Stimulated activated CD8-positive, alpha-beta memory T cell treated with anti-CD3 and anti-CD28 coated beads, Interleukin-7, amount 100 ng/mL, for 24 hours (primary cell): ENCODE results near the gene C4orf54.

Experiments used
- DNase-seq: peaks from one replicate; pipeline ENCODE4 v3.0.0-alpha.2; 2020; ENCODE audit warnings: low read depth

C4orf54 gene

DNA sequence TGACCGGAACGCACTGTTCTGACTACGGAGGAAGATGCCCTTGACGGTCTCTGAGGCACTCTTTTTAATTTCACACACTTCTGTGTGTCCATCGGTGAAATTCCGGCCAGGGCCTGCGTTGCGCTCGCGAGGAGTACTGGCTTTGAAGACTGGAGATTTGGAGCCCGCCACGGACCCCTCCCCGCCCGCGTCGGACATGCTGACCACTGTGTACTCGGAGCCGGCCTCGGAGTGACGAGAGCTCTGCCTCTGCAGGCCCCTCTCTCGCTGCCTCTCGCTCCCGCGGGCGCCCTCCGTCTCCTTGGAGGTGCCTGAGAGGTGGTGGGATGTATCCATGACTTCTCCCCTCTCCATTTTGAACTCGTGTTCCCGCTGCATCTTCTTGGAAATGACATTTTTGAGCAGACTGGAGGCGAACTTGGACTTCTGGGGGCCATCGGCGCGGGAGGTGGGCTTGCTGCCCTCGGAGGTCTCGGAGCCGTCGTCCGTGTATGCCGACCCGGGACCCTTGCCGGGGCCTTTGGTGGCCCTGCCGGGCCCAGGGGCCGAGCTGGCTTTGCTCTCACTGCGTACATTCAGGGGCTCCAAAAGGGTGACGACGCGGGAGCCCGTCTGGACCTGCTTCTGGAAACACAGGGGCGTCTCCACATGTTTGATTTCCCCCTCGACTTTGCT lies 5.7 kb downstream of the C4orf54 start:
- DNase-seq = no peak

GRCh38 chr4:99651016-99651769 lies 6.4 kb downstream of the C4orf54 start:
- DNase-seq = no peak

DNA sequence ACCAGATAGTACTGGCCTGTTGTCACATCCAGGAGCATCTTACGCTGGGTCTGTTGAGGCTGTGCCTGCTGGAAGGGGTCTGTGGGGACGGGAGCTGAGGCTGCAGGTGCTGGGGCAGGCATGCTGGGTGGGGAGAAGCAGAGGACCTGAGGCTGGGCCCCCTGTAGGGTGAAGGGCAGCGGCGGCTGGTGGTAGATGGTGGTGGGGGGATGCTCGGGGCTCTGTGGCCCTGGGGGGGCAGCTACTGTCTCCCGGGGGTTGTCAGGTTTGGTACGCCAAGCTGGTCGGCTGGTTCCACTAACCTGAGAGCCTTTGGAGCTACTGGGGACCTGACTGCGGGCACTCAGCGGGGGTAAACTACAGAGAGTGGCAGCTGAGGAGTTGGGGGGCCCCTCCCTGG lies 7.8 kb downstream of the C4orf54 start:
- no peak for DNase-seq

GRCh38 chr4:99649208-99649607 lies 8.4 kb downstream of the C4orf54 start:
- no peak for DNase-seq

DNA sequence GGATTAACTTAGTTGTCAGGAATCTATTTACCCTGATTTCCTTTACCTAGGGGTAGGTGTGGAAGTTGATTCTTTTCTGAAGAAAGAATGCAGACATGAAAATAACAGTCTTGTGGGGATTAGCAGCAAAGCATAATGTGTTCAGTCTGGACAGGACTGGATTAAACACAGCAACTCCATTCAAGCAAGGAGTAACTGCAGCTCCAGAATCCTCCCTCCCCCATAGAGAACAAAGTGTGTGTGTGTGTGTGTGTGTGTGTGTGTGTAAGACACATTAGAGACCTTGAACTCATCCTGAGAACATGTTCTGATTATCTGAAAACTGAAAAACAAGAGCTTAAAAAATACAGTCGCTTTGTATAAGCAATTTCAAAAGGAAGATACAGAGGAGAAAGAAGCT lies 9.3 kb downstream of the C4orf54 start:
- no peak for DNase-seq

DNA sequence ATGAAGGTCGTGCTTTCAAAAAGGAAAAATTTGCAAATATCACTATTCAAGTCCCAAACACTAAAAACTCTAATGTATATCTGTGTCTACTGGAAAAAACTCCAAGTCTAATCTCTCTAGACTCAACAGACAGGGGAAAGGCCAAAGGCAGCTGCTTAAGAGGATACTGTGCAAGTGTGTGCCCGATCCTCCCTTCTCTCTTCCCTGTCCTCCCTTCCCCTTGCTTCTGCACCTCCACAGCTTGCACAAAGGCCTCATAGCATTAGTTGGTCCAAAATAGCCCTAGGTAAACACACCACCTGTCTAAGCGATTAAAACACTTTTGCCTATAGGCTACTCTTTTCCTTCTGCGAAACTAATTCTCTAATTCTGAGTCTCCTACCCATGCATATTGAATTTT lies 10.6 kb downstream of the C4orf54 start:
- DNase-seq = no peak

DNA sequence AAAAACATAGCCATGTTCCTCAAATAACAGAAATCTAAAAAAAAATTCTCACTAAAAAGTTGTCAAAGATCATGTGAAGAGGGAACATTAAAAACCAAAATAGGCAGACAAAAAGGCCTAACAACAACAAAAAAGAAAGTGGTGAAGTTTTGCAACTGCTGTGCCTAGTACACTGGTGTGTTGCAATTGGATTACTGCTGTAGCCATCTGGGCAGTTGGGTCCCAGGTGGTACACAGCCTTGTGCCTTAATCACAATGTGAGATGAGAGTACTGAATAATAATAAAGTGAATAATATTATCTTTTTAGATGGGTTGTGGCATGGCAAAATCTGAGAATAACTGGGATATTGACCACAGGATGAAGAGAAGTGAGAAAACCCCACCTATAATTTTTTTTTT lies 12.0 kb downstream of the C4orf54 start:
- DNase-seq = no peak

- no peak for DNase-seq
Observed at GRCh38 chr4:99645036-99645435, 12.6 kb downstream of the C4orf54 start.

DNA sequence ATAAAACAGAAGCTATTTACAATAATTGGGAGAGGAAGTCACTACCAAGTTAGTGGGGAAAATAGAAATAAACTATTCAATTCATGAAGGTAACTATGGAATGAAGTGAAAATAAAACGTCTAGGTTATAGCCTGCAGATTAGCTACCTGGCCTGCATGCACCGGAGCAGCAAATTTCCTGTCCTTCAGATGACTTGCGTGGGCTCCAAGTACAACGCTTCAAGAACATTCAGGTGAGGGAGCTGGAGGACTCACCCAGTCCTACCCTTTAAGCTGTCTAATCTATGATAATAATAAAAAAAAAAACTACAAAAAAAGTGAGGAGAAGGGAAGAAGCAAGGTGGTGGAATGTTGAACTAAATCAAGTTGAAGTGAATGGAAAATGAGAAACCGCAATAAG lies 13.2 kb downstream of the C4orf54 start:
- DNase-seq = no peak

DNA sequence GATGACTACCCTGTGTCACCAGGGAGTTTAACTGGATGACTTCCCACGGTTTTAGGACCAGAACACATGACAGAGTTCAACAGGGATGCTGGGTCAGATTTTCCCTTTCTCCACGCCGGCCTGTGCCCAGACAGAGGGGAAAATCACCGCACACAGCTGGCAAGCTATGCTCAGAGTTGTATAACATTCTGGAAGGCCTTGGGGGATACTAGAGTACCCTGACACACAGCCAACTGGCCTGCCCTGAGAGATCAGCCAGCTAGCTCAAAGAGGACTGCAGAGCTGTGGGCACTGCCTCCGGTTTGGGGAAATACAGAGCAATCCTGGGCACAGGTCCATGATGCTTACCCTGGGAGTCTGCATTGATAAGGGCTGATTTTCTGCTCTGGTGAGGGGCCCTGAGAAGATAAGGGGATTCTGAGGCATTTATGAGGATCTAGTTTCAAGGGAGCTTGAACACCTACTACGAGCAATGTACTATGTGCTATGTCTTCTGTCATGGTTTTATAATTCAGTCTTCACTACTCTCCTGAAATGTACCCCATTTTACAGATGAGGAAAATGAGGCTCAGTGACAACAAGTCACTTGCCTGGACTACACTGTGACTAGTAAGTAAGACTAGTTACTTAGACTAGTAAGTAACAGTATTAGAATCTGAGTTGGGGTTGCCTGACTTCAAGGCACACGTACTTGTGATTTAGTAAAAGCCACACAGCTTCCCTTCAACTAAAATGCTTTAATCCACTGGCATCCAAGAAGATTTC lies 14.7 kb downstream of the C4orf54 start:
- DNase-seq = no peak

DNA sequence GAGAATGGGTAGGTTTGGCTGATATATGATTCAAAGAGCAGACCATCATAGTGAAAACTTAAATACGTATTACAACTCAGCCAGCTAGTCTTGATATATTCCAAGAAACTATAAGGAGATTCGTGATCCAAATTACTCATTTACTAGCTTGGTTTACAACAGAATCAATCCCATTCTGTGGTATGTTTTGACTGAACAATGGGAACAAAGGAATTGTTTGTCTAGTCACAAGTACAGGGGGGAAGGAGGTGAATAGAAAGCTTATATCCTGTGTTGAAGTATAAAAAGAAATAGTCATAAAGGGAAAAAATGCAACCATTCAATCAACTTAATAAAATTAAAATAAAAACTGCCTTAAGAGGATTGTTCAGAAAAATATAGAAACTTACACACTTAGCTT lies 17.0 kb downstream of the C4orf54 start:
- no peak for DNase-seq

GRCh38 chr4:99637174-99637573 lies 20.5 kb downstream of the C4orf54 start:
- DNase-seq = no peak

GRCh38 chr4:99636422-99636821 lies 21.2 kb downstream of the C4orf54 start:
- no peak for DNase-seq

- DNase-seq = no peak
Observed at GRCh38 chr4:99635601-99636000, 22.0 kb downstream of the C4orf54 start.

GRCh38 chr4:99634742-99635360 lies 22.8 kb downstream of the C4orf54 start:
- no peak for DNase-seq

DNA sequence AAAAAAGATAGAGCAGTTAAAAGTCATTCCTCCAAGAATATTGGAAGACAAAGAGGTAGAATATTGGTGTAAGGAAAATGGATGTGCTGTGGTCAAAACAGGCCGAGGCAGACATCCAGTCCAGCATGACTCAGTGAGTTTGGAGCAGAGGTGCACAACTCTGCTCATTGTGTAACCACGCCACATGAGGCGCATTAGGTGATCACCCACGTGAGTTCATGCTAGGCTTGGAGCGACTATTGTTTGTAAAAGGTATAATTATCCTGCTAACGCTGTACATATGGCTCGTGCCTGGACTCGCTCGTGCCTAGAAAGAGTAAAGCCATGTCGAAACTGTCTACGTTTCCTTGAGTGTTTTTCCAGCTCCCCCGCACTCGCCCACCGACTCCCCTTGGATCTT lies 23.9 kb downstream of the C4orf54 start:
- no peak for DNase-seq

GRCh38 chr4:99630857-99631360 lies 26.7 kb downstream of the C4orf54 start:
- no peak for DNase-seq

DNA sequence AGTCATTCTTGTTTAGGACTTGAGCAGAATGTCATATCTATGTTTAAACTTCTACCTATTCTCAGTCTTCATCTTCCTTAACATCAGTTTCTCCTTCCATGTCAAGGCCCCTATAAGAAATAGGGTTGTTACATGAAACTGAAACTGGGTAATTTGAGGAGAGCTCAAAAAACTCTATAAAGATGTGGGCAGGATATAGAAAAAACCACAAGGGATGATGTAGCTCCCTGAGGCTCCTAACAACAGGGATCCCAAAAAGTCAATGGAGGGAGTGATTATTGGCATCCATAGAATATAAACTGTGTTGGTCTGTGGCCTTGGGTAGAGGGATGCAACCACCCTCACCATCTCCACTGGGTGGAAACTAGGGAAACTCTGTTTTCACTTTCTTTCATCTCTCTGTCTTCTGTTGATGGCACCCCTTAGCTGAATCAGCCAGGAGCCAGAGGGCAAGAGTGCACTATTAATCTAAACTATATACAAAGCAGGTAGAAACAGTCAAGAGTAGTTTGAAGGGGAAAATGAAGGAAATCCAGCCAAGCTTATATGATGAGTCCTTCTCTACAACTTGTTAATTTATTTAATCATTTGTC lies 27.6 kb downstream of the C4orf54 start:
- no peak for DNase-seq

DNA sequence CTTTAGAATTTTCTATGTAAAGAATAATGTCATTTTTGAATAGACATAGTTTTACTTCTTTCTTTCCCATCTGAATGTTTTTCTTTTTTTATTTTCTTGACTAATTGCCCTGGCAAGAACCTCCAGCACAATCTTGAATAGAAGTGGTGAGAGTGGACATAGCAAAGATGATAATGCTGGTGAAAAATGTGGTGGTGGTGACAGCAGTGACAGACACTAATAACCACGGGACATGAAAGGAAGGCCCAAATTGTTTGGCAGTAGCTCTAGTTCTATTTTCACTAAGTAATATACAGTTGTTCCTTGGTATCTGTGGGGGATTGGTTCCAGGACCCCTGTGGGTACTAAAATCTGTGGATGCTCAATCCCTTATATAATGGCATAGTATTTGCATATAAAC lies 29.6 kb downstream of the C4orf54 start:
- no peak for DNase-seq

DNA sequence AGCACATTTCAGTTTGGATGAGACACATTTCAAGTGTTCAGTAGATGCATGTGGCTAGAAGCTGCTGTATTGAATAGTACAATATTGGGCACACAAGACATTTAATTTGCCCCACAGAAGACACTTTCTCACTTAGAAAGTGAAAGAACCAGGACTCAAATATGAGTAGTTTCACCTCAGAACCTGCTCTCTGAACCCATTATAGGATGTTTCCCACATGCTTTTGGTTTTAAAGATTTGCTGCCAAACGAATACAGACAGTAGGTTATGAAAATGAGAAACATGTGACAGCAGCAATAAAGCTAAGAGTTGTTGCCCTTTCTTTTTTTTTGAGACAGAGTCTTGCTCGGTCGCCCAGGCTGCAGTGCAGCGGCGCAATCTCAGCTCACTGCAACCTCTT lies 32.3 kb downstream of the C4orf54 start:
- DNase-seq = no peak

DNA sequence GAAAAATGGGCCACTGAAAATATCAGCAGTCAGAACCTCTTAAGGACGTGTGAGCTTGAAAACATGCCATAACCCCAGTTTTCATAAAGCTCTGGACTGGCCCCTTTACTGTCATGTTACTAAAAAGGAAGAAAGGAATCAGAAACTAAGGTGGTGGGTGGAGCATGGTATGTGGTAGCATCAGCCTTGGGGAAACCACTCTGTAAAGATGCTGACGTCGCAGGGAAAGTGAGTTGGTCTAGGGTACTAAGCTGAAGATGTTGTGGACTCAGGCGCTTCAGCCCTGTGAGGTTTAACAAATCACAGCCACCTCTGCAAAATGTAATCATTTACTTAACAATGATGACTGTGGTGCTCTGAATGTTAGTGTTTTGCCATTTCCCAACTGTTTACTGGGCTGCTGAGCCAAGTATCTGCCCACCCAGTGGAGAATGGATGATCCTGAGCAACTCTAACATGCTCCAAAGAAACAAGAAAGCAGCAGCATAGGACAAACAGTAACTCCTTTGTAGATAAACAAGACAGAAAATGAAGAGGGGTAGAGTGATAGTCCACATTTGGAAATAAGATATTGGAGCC lies 33.4 kb downstream of the C4orf54 start:
- no peak for DNase-seq

DNA sequence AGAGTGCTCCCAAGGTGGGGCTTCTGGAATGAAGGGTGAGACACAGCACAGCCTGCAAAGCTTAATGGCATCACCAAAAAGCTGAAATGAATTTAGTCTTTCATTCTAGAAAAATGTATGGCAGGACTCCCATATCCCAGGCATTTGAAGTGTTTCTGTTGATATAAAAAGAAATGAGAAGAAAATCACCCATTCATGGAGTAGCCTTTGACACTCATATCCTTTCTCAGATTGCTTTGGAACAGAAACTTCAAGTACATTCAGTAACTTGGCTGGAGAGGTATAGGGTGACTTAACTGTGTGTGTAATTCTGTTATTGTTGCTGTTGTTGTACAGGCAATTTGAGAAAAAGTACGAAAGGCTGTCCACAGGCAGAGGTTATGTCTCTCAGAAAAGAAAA lies 35.3 kb downstream of the C4orf54 start:
- DNase-seq = no peak
